Measurements from ENCODE around the gene LYL1.

Gene LYL1

DNA sequence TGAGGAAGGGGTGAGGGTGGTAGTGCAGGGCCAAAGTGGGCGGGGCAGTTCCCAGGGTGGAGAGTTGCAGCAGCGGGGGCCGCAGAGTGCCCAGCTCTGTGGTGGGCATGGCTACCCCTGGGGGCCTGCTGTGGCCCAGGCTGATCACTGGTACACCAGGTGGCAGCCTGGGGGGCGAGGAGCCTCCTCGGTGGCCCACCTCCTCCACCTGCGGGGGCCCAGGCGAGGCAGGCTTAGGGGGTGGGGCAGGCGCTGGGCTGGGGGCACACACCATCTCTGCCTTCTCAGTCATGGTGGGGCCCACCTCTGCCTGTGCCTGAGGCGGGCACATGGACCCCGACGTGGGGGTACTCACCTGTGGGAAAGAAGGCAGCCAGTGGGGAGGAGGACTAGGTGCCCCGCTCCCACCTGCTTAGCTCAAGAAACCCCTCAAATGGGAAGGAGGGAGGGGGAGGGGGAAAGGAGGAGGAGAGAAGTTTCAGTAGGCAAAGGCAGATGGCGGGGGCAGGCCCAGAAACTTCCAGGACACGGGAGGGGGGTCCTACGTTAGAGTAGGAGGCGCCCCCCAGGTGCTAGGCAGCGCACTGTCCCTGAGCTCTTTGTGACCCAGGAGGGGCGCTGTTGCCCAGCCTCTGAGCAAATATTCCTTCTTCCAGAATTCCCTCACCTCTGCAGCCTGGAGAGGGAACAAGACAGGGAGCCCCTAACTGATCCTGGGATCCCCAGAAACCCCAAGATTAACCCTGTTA, 1.6 kb downstream of the LYL1 start:
- Histone ChIP-seq H3K27me3 (ENCODE audit: control insufficient read depth, insufficient read depth, low read length) (peaks cover 73% of the 10 kb centered on the region), H3K36me3 (ENCODE audit: control insufficient read depth, low read depth, low read length) (no peaks in the 10 kb centered on the region), H3K4me1 (ENCODE audit: control insufficient read depth, low read depth, low read length) (peaks cover 4% of the 10 kb centered on the region), H3K9ac (ENCODE audit: low read length) (no peak overlapping the region), H3K27ac (ENCODE audit: low read length) (no peak overlapping the region), H3K4me3 (ENCODE audit: low read length) (no peak overlapping the region), H3K9me3 (ENCODE audit: control insufficient read depth, low read depth, low read length) (no peaks in the 10 kb centered on the region)

DNA sequence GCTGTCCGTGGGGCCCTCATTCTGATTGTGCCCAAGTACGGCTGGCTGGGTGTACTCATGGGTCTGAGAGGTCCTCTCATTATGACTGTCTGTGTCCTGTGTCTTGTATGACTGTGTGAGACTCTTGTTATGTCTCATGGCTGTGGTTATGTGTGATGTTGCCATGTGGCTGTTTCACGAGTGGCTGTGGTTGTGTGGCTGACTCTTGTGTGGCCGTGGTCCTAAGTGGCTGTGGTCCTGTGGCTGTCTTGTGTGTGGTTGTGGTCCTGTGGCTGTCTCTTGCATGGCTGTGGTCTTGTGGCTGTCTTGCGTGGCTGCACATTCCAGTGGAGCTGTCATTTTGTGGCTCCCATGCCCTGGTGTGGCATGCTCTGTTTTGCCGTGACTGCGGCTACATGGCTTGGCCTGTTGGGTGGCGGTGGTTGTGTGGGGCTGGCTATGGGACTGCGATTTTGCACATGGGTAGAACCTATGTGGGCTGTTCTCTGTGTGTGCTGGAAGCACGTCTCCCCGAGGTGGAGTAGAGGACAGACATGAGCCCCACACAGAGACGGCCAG, 2.5 kb downstream of the LYL1 start:
- Histone ChIP-seq H3K27me3 (ENCODE audit: control insufficient read depth, insufficient read depth, low read length) (peaks cover 82% of the 10 kb centered on the region), H3K4me1 (ENCODE audit: control insufficient read depth, low read depth, low read length) (peaks cover 4% of the 10 kb centered on the region), H3K27ac (ENCODE audit: low read length) (no peak overlapping the region)

DNA sequence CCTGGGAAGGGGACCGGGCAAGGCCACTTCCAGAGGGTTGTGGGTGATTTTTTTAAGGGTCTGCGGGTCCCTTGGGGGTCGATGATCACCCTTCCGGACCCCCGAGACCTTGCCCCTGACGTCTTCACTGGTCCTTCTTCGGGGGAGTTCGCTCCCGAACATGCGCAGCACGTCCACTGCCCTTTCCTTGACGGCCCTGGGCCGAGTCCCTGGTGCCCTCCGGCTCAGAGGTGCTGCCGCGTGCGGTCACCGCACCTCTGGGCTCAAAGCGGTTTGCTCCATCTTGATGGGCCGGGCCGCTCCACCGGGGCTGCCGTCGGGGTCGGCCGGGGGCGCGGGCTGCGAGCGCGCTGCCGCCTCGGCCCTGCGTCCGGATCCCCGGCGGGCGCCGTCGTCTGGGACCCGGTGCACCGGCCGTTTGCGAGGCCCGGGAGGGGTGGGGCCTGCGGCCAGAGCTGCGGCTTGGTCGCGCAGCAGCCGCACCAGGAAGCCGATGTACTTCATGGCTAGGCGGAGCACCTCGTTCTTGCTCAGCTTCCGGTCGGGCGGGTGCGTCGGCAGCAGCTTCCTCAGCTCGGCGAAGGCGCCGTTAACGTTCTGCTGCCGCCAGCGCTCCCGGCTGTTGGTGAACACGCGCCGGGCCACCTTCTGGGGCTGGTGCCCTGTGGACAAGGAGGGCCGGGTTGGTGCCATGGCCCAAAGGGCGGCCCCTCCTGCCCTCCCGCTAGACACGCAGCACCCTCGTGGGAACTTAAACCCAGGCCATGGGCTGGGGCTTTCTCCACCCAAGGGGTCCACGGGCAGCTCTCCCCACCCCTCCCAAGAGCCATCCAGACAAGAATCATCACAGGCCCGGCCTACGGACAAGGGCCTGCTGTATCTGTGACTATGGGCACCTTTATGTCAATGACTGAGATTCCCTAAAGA, 3.3 kb downstream of the LYL1 start:
- H3K27me3 ChIP-seq (ENCODE audit: control insufficient read depth, insufficient read depth, low read length) = peaks cover 90% of the 10 kb centered on the region
- H3K27ac ChIP-seq (ENCODE audit: low read length) = no peak overlapping the region
- H3K36me3 ChIP-seq (ENCODE audit: control insufficient read depth, low read depth, low read length) = no peaks in the 10 kb centered on the region
- H3K9ac ChIP-seq (ENCODE audit: low read length) = no peak overlapping the region
- no peak overlapping the region for H3K4me3 ChIP-seq (ENCODE audit: low read length)
- H3K9me3 ChIP-seq (ENCODE audit: control insufficient read depth, low read depth, low read length) = no peaks in the 10 kb centered on the region
- H3K4me1 ChIP-seq (ENCODE audit: control insufficient read depth, low read depth, low read length) = peaks cover 9% of the 10 kb centered on the region

More for the DNA sequence above, 2.5 kb downstream of the LYL1 start:
- no peak overlapping the region for H3K9ac ChIP-seq (ENCODE audit: low read length)
- no peak overlapping the region for H3K4me3 ChIP-seq (ENCODE audit: low read length)
- H3K9me3 ChIP-seq (ENCODE audit: control insufficient read depth, low read depth, low read length) = no peaks in the 10 kb centered on the region
- H3K36me3 ChIP-seq (ENCODE audit: control insufficient read depth, low read depth, low read length) = no peaks in the 10 kb centered on the region

GRCh38 chr19:13098277-13099072, 4.2 kb downstream of the LYL1 start:
- no peak overlapping the region for H3K9ac ChIP-seq (ENCODE audit: low read length)
- H3K27me3 ChIP-seq (ENCODE audit: control insufficient read depth, insufficient read depth, low read length) = peaks cover 98% of the 10 kb centered on the region
- H3K4me3 ChIP-seq (ENCODE audit: low read length) = no peak overlapping the region
- no peak overlapping the region for H3K27ac ChIP-seq (ENCODE audit: low read length)
- H3K4me1 ChIP-seq (ENCODE audit: control insufficient read depth, low read depth, low read length) = peaks cover 10% of the 10 kb centered on the region
- H3K36me3 ChIP-seq (ENCODE audit: control insufficient read depth, low read depth, low read length) = no peaks in the 10 kb centered on the region
- no peaks in the 10 kb centered on the region for H3K9me3 ChIP-seq (ENCODE audit: control insufficient read depth, low read depth, low read length)

DNA sequence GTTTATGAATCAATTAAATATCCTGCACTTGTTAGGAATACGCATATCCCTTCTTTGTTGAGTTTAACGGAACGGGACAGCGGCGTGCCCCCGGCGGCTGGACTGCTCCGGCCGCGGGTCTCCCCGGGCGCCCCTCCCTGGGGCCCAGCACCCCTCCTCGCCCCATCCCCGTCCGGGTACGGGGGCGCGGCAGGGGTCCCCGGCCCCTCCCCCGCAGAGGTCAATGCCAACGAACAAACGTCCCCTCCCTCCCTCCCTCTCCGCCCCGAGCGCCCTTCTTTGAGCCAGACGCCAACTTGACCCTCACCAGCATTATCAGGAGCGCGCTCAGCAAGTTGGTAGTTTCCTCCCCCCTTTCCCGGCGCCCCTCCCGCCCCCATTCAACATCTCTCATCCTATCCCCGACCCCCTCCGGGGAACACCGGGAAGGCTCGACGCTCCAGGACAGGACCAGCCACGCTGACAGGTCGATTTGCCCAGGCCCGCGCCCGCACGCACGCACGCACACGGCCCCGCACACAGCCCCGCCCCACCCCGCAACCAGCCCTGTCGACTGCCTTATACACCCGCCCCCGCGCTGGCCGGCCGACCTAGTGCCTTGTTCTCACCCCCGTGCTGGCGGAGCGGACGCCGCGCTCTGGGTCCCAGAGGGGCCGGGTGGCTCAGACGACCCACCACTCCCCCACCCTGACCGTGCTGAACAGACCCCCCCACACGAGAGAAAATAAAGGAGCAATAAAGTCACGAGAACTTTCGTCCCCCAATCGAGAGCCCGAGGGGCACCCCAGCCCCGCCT, 5.0 kb downstream of the LYL1 start:
- Histone ChIP-seq H3K4me3 (ENCODE audit: low read length) (no peak overlapping the region), H3K9ac (ENCODE audit: low read length) (no peak overlapping the region), H3K36me3 (ENCODE audit: control insufficient read depth, low read depth, low read length) (no peaks in the 10 kb centered on the region), H3K9me3 (ENCODE audit: control insufficient read depth, low read depth, low read length) (no peaks in the 10 kb centered on the region), H3K27ac (ENCODE audit: low read length) (no peak overlapping the region), H3K4me1 (ENCODE audit: control insufficient read depth, low read depth, low read length) (peaks cover 6% of the 10 kb centered on the region), H3K27me3 (ENCODE audit: control insufficient read depth, insufficient read depth, low read length) (peaks cover 98% of the 10 kb centered on the region)

DNA sequence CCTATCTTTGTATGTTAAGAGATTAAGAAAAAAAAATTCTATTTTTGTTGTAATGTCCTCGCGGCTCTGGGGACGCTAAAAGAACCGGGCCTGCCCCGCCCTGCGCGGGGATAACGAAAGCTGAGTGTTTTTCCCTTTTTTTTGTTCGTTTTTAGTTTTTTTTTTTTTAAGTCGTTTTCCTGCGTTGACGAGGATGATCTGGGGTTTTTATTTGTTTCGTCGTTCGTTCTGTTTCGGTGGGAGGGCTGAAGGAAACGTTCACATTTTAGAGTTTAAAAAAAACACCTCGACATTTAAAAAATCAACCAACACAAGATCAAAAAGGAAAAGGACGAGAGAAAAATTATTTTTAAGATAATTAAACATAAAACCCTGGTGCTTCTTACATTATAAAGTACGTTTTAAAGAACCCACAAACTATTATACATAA, 5.6 kb downstream of the LYL1 start:
- Histone ChIP-seq H3K36me3 (ENCODE audit: control insufficient read depth, low read depth, low read length) (no peaks in the 10 kb centered on the region), H3K27ac (ENCODE audit: low read length) (no peak overlapping the region), H3K9ac (ENCODE audit: low read length) (no peak overlapping the region), H3K9me3 (ENCODE audit: control insufficient read depth, low read depth, low read length) (no peaks in the 10 kb centered on the region), H3K27me3 (ENCODE audit: control insufficient read depth, insufficient read depth, low read length) (peaks cover 99% of the 10 kb centered on the region), H3K4me3 (ENCODE audit: low read length) (no peak overlapping the region), H3K4me1 (ENCODE audit: control insufficient read depth, low read depth, low read length) (peaks cover 6% of the 10 kb centered on the region)

DNA sequence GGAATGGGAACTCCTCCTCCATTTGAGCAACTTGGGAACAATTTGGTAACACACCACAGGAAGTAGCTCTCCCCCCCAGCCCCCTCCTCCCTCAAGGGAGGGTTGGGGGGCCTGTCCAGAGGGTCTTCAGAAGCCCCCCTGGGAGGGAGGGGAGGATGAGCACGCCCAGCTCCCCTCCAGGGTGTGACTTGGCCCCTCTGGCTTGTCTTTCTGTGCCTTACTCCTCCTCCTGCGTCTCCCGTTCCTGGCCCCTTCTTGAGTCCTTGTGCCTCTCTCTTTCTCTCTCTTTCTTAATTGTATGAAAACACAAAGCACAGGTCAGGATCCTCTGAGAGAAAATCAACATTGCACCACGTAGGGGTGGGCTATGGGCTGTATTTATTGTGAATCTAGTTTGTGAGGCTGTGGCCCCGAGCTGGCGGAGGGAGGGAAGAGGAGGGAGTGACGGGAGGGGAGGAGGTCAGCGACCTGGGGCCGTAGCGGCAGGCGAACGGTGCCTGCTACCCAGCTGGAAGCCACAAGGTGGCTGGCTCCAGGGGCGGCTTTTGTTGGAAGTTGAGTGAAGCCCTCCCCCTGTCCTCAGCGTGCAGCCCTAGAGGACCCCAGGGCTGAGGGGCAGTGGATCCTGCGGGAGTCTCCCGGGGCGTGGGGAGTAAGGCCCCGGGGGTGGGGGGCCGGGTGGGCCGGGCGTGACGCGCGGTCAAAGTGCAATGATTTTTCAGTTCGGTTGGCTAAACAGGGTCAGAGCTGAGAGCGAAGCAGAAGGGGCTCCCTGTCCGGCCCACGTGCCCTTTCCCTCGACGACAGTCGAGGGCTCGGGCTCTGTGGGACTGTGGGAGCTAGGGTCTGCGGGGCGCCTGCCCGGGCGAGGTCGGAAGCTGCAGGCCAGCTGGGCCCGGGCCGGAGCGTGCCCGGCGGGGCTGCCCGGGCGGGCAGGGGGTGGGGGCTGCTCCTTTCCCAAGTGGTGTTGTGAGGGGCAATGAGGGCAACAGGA, 6.4 kb downstream of the LYL1 start:
- Histone ChIP-seq H3K9ac (ENCODE audit: low read length) (no peak overlapping the region), H3K27me3 (ENCODE audit: control insufficient read depth, insufficient read depth, low read length) (peaks cover 99% of the 10 kb centered on the region), H3K27ac (ENCODE audit: low read length) (no peak overlapping the region), H3K36me3 (ENCODE audit: control insufficient read depth, low read depth, low read length) (no peaks in the 10 kb centered on the region), H3K4me1 (ENCODE audit: control insufficient read depth, low read depth, low read length) (peaks cover 12% of the 10 kb centered on the region), H3K4me3 (ENCODE audit: low read length) (peak overlapping the region; percentile 38), H3K9me3 (ENCODE audit: control insufficient read depth, low read depth, low read length) (no peaks in the 10 kb centered on the region)

DNA sequence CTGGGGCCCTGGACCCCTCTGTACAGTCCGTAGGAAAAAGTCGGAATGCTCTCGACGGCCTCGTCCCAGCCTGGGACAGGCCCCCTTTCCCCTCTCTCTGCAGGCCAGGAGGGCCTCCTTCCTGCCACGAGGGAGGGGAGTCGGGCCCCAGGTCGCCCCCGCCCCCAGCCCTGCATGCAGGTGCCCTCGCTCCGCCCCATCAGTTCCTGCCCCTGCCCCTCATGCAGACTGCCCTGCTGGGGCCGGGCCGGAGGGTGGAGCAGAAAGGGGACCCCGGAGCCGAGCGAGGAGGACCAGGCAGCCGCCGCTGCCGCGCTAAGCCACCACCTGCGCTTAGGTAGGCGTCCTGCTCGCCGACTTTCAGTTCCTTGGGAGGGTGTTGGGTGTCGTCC, 7.3 kb downstream of the LYL1 start:
- H3K27ac ChIP-seq (ENCODE audit: low read length) = no peak overlapping the region
- H3K9me3 ChIP-seq (ENCODE audit: control insufficient read depth, low read depth, low read length) = no peaks in the 10 kb centered on the region

GRCh38 chr19:13094771-13095392, 7.8 kb downstream of the LYL1 start:
- H3K9ac ChIP-seq (ENCODE audit: low read length) = no peak overlapping the region
- peaks cover 13% of the 10 kb centered on the region for H3K4me1 ChIP-seq (ENCODE audit: control insufficient read depth, low read depth, low read length)
- H3K27ac ChIP-seq (ENCODE audit: low read length) = no peak overlapping the region
- H3K9me3 ChIP-seq (ENCODE audit: control insufficient read depth, low read depth, low read length) = no peaks in the 10 kb centered on the region
- H3K27me3 ChIP-seq (ENCODE audit: control insufficient read depth, insufficient read depth, low read length) = peaks cover 92% of the 10 kb centered on the region
- no peak overlapping the region for H3K4me3 ChIP-seq (ENCODE audit: low read length)
- no peaks in the 10 kb centered on the region for H3K36me3 ChIP-seq (ENCODE audit: control insufficient read depth, low read depth, low read length)

More for the DNA sequence above, 7.3 kb downstream of the LYL1 start:
- Histone ChIP-seq H3K27me3 (ENCODE audit: control insufficient read depth, insufficient read depth, low read length) (peaks cover 97% of the 10 kb centered on the region), H3K4me1 (ENCODE audit: control insufficient read depth, low read depth, low read length) (peaks cover 13% of the 10 kb centered on the region), H3K36me3 (ENCODE audit: control insufficient read depth, low read depth, low read length) (no peaks in the 10 kb centered on the region), H3K9ac (ENCODE audit: low read length) (no peak overlapping the region), H3K4me3 (ENCODE audit: low read length) (peak overlapping the region; percentile 38)

All from iPS-18a (cell line).